ENCODE measurements around the gene RABGAP1.

Gene RABGAP1

DNA sequence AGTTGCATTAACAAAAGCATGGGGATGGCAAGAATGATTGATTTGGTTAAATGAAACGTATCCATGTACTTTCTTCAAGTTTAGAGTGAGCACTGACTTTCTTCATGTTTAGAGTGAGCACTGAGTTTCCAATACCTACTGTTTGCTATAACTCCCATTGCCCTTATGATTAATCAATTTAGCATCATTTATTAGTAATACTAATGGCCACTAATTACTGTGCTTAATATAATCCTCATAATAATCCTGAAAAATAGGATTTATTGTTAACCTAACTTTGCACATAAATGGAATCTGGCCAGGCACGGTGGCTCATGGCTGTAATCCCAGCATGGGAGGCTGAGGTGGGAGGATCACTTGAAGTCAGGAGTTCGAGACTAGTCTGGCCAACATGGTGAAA is 70.6 kb downstream of the RABGAP1 start:
- no peak for DNase-seq

DNA sequence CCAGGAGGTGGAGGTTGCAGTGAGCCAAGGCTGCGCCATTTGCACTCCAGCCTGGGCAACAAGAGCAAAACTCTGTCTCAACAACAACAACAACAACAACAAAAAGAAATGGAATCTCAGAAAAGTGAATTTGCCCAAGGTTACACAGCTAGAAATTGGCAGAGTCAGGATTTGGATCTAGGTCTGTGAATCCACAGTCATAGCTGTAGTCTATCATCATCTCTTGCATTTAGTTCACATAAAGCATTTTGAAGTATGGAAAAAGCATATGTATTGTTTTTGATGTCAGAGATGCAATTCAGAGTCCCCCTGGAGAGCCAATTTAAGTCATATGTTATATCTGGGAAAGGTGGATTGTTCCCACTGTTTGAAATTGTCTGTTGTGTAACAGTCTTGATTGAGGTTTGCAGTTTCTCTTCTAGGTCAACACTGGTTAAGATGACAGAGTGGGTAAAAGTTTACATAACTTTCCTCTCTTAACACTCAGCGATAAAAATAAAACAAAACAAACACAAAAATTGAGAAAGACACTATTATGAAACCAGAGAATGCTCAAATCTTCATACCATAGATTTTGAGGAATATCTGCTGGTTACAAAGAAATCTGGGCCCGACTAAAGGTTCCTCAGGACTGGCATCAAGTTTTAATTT is 71.2 kb downstream of the RABGAP1 start:
- no peak for DNase-seq

DNA sequence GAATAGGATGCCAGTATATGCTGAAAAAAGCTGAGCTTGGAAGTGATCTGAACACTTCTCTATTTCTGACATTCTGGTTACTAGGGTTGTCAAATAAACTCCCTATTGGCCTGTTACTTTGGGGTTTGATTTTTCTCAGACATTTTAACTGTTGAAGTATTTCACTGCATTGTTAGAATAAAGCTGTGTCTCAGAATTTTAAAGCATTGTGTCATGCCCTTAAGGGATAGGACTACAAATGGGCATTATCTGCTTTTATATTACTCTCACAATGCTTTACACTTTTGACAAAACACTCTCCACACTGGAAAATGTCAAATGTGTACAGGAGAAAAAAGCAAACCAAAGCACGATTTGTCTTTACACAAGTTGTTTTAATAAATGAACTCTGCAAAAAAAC is 75.8 kb downstream of the RABGAP1 start:
- DNase-seq: no peak

DNA sequence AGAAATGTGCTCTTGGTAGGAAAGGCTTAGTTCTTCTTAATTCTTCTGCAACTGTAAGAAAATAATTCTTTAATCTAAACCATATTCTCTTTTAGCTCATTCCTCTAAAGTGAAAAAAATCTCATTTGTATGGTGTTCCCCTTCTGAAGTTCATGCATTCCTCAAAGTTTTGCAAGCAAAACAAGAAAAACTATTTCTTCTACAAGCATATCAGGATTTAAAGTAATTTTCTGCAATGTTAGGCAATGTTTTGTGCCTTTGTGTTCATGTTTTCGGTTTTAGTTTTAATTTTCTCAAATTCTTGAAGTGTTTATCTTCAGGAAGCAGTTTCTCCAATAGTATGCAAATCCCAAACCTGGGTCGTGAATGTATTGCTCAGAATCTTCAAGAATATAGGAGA is 80.0 kb downstream of the RABGAP1 start:
- DNase-seq: no peak

DNA sequence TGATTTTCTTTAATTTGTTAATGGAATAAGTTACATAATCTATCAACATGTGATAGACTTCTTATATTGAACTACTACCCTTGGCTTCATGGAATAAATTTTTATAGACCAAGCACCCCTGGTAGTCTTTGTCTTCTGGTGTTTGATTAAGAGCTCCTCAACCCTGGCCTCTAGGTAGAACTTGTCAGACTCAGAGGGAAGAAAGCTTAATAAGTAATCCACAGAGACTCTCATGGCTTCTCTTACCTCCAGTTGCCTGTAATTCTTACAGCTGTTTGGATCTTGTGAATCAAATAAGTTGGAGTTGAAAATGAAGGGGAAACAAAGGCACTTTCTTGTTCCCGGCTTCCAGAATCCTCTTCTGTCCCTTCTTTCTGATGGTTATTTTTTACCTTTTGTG is 85.6 kb downstream of the RABGAP1 start:
- no peak for DNase-seq

DNA sequence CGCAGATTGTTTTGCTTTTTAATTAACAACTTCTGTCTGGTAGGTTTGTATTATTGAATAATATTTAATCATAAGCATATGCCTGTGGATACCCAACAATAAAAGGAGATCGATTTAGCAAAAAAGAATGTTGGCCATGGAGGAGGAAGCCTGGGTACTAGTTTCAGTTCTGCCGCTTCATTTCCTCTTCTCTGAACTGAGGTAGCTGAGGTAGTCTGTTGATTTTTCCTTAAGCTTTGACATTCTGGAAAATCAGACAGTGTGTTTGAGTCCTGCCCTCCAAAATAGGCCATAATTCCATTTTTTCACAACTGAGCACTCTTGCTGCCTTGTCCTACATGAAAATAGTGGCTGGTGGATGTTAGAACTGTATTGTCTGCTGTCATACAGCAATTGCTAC is 86.7 kb downstream of the RABGAP1 start:
- no peak for DNase-seq

DNA sequence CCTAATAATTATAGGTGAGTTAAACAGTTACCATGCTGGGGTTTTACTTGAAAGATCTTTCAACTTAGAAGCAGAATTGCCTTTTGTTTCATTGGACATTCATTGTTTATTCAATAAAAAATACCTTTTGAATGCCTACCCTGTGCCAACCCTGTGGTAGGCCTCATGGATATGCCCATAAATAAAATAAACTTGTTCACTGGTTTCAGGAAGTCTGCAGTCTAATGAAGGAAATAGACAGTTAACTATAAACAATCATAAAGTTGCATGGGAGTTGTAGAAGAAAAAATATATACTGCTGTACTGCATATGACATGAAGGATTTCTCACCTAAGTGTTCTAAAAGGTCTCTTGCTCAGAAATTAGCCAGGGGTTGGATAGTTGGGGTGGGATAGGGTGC is 87.3 kb downstream of the RABGAP1 start:
- DNase-seq: no peak

DNA sequence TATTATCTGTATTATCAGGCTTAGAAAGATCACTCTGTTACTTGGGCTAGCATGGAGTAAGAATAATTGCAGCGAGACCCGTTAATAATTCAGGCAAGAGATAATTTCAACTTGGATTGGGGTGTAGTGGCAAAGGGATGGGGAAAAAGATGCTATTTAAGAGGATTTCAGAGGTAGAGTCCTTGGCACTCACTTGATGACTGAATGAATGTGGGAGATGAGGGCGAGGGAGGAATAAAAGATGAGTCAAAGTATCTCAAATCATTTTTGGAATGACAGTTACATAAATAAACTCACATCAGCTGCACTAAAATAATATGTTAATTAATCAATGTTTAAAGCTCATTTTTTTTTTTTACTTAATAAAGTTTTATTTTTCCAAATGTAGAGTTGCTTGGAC is 88.2 kb downstream of the RABGAP1 start:
- no peak for DNase-seq

DNA sequence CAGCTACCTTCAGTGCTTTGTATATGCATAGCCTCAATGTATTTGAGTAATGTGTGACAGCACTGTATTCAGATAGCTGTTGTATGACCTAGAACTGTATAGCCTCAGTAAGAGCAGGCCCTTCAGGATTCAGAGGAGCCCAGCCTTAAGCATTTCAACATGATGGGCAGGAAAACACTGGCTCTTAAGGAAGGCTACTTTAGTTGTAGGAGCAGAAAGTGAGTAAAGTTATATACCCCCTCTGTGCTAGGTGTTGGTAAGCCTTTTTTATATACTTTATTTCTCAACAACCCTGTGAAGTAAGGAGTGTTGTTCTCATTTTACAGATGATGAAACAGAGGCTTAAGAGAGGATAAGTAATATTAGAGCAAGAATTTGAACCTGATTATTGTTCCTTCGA is 91.1 kb downstream of the RABGAP1 start:
- no peak for DNase-seq

DNA sequence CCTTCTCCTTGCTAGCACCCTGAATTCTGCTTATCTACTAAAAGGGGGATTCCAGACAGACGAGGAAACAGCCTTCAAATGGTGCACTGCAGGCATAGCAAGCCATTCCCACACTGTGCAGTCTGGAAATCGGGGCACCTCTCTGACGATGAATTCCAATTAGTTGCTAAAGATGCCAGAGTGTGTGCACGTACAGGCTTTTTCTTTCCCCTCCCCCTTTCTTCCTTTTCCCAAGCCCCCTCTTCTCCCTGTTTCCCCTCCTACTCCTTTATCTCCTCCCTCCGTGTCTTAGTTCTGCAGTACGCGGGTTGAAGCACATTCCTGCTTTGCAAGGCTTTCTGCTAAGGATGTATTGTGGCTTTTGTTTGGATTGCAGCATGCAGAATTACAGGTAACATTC is 92.5 kb downstream of the RABGAP1 start, which contains the start of gene GPR21:
TSS of gene GPR21 (plus strand) at position 316 of the 400 bp plus-strand sequence. CDS start 900 bp downstream, outside the sequence.
- no peak for DNase-seq

DNA sequence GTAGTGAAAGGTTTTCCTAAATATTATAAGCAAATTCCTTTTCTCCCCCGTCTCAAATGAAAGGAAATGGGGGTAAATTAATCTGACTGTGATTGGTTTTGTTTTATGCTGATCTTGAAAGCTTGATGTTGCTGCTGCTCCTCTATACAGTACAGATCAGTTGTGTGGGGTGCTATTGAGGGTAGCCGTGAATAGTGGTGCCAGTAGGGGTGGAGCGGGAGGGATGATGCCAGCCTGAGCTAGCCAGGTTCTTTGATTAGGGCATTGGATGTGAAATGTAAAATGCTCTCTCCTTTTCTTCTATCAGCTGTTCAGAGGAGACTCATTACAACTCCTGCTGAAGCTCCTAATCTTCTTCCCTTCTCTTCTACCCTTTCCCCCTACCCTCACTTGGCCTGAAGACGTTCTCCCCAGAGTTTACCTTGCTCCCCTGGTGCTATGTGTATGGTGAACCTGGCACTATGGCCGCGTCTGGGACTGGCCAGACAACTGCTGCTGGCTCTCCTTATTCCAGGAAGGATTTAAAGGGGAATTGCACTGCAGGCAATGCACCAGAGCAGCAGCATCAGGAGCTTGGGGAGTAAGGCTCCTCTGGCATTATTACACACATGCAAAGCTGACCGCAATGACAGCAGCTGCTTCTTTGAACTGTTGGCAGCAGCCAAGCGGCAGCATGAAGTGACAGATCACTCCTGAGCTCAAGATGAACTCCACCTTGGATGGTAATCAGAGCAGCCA is 93.2 kb downstream of the RABGAP1 start:
- DNase-seq: no peak

DNA sequence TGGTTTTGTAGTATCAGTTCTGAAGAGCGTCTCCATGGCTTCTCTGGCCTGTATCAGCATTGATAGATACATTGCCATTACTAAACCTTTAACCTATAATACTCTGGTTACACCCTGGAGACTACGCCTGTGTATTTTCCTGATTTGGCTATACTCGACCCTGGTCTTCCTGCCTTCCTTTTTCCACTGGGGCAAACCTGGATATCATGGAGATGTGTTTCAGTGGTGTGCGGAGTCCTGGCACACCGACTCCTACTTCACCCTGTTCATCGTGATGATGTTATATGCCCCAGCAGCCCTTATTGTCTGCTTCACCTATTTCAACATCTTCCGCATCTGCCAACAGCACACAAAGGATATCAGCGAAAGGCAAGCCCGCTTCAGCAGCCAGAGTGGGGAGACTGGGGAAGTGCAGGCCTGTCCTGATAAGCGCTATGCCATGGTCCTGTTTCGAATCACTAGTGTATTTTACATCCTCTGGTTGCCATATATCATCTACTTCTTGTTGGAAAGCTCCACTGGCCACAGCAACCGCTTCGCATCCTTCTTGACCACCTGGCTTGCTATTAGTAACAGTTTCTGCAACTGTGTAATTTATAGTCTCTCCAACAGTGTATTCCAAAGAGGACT is 94.2 kb downstream of the RABGAP1 start:
- no peak for DNase-seq

DNA sequence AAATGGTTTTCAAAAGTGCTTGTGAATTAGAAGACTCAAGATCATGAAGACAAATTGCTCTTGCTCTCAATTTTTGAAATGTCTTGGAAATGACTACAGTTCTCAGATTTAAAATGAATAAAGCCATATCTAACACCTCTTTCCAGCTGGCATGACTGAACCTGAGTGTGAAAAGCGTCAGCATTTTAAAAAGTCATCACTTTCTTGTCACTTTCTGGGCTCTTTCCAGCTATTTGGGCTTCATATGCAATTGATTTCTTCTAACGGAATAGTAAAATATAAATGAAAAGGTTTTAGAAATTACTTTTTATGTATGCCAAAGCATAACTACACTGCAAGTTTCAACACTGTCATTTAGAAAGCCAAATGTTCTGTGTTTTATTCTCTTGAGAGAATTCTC is 95.0 kb downstream of the RABGAP1 start:
- DNase-seq: no peak

DNA sequence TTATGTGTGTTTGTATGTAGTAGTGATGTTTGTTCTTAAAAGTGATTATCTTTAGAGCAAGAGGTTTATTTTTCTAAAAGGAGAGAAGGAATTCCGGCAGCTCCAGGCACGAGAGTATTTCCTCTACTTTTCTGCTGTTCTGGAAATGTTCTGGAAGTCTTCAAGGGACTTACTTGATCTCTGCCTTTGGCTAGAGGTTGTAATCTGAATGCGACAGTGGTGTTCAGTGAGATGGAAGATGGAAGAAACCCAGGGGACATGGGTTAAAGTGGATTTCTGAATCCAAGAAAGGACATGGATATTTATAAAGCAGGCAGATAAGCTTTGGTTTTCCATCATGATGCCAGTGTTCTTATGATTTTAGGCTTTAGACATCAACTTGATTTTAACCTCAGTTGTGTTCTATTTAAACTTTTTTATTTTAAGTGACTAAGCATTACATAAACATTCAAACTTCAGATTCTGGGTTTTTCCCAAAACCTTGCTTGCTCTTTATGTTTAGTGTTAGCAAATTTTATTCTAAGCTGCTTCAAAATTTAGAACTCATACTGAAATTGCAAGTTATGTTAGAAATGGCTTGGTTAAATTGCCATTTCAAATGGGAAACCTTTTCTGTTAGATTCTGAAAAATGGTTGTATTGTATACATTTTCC is 96.2 kb downstream of the RABGAP1 start:
- no peak for DNase-seq

DNA sequence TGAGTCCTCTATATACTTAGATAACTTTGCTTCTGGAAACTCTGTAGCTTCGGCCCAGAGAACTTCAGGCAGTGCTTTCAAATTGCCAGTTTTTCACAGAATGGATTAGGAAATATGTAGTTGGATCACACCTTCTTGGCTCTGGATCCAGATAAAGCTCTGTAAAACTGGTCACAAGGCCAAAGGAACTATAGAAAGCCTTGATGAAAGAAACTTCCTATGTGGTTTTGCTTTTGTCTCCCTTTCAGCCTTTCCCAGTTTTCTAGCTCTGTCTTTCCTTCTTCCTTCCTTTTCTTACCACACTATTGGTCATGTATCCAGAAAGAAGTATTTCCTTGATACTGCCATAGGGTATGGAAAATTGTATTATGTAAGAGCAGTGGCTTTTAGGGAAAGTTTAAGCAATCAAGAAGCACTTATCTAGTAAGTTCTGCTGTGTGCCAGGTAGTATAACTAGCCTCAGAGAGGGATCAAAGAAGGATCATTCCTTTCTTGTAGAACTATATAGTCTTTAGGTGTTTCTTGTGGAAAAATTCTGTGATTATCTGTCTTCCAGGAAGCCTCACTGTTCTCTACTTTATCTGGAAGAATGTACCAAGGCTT is 98.9 kb downstream of the RABGAP1 start:
- DNase-seq: no peak

DNA sequence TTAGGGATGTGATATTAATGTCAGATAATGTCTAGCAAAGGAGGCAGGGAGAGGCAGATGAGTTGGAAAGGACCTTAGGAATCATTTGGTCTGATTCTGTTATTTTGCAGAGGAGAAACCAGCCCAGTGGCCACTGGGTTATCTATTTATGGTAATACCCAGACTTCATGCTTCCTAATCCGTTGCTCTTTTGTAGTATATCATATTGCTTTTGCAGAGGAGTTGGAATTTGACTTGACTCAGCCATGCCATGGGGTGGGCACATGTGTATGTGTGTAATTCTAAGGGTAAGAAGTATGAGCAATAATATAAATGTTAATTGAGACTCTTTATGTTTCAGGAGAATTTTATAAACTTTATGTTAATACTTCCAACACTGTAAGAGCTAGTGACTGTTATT is 100.0 kb downstream of the RABGAP1 start:
- no peak for DNase-seq

DNA sequence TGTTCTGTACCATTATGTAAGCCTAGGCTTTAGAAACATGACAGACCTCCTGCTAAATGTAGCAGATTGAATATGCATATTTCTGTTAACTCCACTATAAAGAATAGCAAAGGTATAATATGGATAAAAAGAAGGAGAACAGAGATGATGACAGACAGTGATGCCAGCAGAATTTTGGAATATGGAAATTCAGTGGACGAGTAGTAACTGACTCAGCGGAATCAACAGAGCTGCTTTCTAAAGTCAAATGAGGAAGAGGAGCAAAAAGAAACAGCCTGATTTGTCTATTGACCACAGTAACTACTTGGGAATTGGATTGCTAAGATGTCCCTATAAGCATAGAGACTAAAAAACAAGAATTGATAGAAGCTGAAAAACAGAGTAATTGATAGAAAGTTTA is 100.7 kb downstream of the RABGAP1 start:
- no peak for DNase-seq

DNA sequence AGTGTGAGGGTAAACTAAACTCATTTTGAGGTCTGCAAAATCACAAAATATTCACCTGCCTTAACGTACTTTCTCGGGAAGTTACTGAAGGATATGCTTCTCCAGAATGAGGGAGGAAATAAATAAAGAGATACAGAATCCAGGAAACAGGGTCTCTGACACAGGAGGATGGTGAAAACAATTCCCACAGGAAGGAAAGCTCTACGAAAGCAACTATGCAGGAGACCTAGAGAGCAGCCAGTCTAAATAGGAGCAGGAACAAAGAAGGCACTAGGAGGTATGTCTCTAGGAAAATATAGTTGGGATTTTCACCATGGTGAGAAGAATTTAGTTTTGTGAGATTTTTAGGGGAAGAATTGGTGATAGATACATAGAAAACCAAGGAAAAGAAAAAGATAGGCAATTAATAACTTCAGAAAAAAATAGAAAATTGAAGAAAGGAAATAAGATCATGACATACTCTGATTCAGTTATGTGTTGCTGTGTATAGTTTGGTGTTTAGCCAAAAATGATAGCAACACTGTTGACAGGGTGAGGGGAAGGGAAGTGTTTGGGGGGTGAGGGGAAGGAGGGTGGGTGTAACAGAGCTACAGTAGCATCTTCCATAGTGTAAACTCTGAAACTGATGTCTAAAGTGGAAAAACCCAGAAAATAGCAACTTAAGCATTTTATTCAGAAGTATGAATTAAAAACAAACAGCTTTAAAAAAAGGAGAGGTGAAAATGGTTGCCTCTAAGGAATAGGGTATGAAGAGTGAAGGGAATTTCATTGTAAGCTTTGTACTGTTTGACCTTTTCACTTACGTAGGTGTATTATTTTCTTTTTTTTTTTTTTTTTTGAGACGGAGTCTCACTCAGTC is 102.5 kb downstream of the RABGAP1 start:
- no peak for DNase-seq

DNA sequence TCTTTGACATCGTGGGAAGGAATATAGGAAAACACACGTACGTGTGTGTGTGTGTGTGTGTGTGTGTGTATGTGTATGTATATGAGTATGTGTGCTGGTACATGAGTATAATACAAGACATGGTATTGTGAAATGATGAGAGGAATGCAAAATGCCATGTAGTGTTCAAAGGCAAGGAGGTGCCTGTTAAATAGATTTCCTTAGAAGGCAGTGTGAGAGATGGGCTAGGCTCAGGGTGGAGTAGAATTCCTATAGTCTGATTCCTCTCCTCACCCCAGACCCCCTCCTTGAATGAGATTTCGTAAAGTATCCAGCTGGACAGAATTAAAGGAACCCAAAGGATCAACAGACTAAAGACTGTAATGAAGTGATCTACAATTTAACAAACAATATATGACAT is 103.8 kb downstream of the RABGAP1 start:
- no peak for DNase-seq

DNA sequence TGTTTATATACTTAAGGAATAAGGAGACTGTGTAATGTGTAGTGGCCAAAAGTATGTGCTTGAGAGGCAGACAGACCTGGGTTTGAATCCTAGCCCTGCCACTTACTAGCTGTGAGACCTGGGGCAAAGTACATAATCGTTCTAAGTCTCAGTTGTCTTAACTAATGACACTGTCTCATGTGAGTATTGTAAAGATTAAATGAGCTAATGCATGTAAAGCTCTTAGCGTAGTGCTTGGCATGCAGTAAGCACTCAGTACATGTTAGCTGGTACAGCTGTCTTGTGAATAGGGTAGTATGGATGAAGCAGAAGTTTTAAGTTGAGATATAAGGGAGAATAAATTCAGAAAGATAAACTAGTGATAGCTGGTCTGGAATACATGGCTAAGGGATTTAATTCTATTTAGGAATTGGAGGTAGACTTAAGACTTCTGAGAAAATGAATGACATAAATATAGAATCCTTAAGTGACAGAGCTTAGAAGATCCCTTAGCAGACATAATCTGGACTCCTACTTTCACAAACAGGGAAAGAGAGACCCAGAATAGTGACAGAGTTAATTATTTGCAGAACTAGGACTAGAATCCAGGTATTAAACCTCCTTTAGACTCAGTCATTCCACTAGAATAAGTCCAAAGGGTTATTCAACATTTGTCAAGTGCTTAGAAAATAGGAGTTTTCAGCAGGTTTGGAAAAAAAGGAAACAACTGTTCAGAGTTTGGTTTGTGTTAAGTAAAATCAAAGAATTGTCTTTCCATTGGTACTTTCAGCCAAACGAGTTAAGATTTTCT is 105.8 kb downstream of the RABGAP1 start:
- no peak for DNase-seq

DNA sequence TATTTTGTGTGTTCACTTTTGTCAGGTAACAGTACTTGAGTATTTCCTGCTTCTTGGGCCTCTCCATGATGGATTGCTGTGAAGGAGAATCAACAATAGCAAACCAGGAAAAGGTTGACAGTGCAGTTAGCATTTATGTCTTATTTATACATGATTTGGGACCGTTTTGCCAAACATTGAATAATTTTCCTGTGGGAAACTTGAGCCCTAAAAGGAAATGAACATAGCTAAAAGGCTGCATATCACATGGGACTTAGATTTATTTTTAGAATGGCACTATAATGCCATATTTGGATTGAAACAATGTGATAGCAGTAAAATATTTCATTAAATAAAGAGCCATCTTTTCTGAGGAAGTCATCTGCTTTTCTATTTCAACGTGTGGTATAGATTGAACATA is 107.9 kb downstream of the RABGAP1 start:
- no peak for DNase-seq

Data from 8988T (cell line).